DOHH2 (cell line): ENCODE data around the gene MLIP.

Experiments used
- H3F3A ChIP-seq: fragments of 200-600 bp; sonication (generic), shearing (Covaris generic); 2 replicates; pipeline ENCODE4 v1.6.0; 2016; ENCODE audit warnings: antibody characterized with exemption, mild to moderate bottlenecking; ENCODE audit not compliant: control insufficient read depth, insufficient read depth
- H3K27ac ChIP-seq: fragments of 200-600 bp; sonication (generic); 2 replicates; pipeline ENCODE4 v1.5.1; 2014; ENCODE audit warnings: low read depth, mild to moderate bottlenecking, low read length, moderate library complexity
- H3K27me3 ChIP-seq: fragments of 200-600 bp; sonication (generic); 2 replicates; pipeline ENCODE4 v1.6.1; 2014; ENCODE audit warnings: mild to moderate bottlenecking, low read length, mixed read lengths; ENCODE audit not compliant: control insufficient read depth
- H3K36me3 ChIP-seq: fragments of 200-600 bp; sonication (generic); 2 replicates; pipeline ENCODE4 v1.6.1; 2014; ENCODE audit warnings: mild to moderate bottlenecking, low read length, moderate library complexity, mixed read lengths; ENCODE audit not compliant: control insufficient read depth
- H3K4me1 ChIP-seq: fragments of 200-600 bp; sonication (generic); 2 replicates; pipeline ENCODE4 v1.6.1; 2014; ENCODE audit warnings: mild to moderate bottlenecking, low read length, mixed read lengths; ENCODE audit not compliant: control insufficient read depth
- H3K4me2 ChIP-seq: fragments of 200-600 bp; sonication (generic); 2 replicates; pipeline ENCODE4 v1.6.0; 2014; ENCODE audit warnings: mild to moderate bottlenecking, low read length, moderate library complexity
- H3K4me3 ChIP-seq: fragments of 200-600 bp; sonication (generic); 2 replicates; pipeline ENCODE4 v1.5.1; 2014; ENCODE audit warnings: mild to moderate bottlenecking, low read length, mixed read lengths
- H3K79me2 ChIP-seq: fragments of 200-600 bp; sonication (generic); 2 replicates; pipeline ENCODE4 v1.6.1; 2014; ENCODE audit warnings: mild to moderate bottlenecking, low read length, mixed read lengths; ENCODE audit not compliant: control insufficient read depth
- H3K9me2 ChIP-seq: fragments of 200-600 bp; sonication (generic); replicated peaks from 2 replicates; pipeline ENCODE4 v1.6.1; 2014; ENCODE audit warnings: mild to moderate bottlenecking, low read length, mixed read lengths; ENCODE audit not compliant: control insufficient read depth
- H3K9me3 ChIP-seq: fragments of 200-600 bp; sonication (generic); 2 replicates; pipeline ENCODE4 v1.6.1; 2014; ENCODE audit warnings: antibody characterized with exemption, low read length, mixed read lengths; ENCODE audit not compliant: control insufficient read depth, insufficient read depth
- H4K20me1 ChIP-seq: fragments of 200-600 bp; sonication (generic); 2 replicates; pipeline ENCODE4 v1.6.0; 2014; ENCODE audit warnings: low read depth, mild to moderate bottlenecking, antibody characterized with exemption, low read length, moderate library complexity; ENCODE audit not compliant: control insufficient read depth, insufficient read depth
- EZH2phosphoT487 ChIP-seq: fragments of 200-600 bp; sonication (generic); IDR thresholded peaks from 2 replicates; pipeline ENCODE4 v1.6.1; 2017; ENCODE audit warnings: borderline replicate concordance, mild to moderate bottlenecking, antibody characterized with exemption, low read length, moderate library complexity, mixed read lengths
- TF ChIP-seq, protein P1 (sequence below): fragments of 200-600 bp; sonication (generic); IDR thresholded peaks from one replicate; pipeline ENCODE4 v1.5.1; 2014; ENCODE audit warnings: antibody characterized with exemption, mild to moderate bottlenecking, low read depth, low read length; ENCODE audit not compliant: poor library complexity, severe bottlenecking

Gene MLIP

DNA sequence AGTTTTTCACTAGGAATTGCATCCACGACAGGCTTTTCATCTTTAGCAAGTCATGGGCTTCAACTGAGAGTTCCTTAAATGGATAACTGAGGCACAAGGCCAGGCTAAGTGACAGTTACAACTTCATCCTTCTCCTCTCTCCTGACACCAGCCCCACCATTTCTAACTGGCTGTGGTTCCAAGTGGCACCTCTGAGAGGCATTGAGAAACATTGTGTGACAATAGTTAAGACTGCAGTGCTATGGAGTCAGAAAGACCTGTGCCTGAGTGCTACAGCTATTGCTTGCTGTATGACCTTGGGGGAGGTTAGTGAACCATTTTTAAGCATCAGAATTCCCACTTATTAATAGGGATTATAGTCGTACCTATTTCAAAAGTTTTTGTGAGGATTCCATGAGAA lies 26.2 kb upstream of the MLIP start:
- Histone ChIP-seq H3K4me2 (no peak overlapping the region), H3K27me3 (no peaks in the 10 kb centered on the region), H3K9me2 (no peaks in the 10 kb centered on the region), H3K79me2 (no peaks in the 10 kb centered on the region), H3F3A (no peaks in the 10 kb centered on the region), H3K9me3 (no peaks in the 10 kb centered on the region), H3K27ac (no peak overlapping the region), H3K4me3 (no peak overlapping the region), H3K4me1 (no peaks in the 10 kb centered on the region), H4K20me1 (no peaks in the 10 kb centered on the region), H3K36me3 (no peaks in the 10 kb centered on the region)
- TF ChIP-seq, protein P1, sequence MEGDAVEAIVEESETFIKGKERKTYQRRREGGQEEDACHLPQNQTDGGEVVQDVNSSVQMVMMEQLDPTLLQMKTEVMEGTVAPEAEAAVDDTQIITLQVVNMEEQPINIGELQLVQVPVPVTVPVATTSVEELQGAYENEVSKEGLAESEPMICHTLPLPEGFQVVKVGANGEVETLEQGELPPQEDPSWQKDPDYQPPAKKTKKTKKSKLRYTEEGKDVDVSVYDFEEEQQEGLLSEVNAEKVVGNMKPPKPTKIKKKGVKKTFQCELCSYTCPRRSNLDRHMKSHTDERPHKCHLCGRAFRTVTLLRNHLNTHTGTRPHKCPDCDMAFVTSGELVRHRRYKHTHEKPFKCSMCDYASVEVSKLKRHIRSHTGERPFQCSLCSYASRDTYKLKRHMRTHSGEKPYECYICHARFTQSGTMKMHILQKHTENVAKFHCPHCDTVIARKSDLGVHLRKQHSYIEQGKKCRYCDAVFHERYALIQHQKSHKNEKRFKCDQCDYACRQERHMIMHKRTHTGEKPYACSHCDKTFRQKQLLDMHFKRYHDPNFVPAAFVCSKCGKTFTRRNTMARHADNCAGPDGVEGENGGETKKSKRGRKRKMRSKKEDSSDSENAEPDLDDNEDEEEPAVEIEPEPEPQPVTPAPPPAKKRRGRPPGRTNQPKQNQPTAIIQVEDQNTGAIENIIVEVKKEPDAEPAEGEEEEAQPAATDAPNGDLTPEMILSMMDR = no peak
- no peak for TF ChIP-seq EZH2phosphoT487

DNA sequence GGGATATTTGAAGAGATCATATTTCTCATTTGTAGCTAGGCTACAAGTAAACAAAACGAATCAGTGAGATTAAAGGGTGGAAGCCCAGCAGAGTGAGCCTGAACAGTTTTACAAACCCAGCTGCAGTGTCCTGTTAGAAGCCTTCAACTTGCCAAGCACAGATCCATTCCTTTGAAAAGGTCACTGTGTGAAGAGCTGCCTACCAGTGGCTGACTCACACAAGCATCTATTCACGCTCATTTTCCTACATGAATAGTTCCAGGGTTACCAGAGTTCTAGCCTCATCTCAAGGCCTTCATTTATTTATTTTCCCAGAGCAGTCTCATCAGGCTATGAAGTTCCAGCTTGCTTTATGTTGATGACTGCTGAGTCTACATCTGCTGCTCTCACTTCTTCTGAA lies 25.7 kb upstream of the MLIP start:
- no peaks in the 10 kb centered on the region for H3K9me2 ChIP-seq
- no peaks in the 10 kb centered on the region for H3K36me3 ChIP-seq
- H3K4me3 ChIP-seq = no peak overlapping the region

DNA sequence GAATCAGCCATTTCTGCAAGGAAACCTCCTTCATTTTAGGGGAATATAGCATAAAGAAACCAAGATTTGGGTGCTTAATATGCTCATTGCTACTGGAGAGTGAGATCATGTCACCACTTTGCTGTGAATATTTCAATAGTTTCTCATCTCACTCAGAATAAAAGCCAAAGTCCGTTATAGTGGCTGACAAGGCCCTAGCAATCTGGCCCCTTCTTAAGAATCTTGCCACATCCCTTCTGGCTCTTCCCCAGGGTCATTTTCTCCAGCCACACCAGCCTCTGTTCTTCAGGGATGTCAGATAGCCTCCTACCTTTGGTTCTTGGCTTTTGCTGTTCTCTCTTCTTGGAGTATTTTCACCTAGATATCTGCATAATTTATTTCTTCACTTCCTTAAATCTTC lies 24.8 kb upstream of the MLIP start:
- Histone ChIP-seq H3F3A (no peaks in the 10 kb centered on the region), H4K20me1 (no peaks in the 10 kb centered on the region), H3K4me3 (no peak overlapping the region), H3K9me2 (no peaks in the 10 kb centered on the region), H3K79me2 (no peaks in the 10 kb centered on the region), H3K36me3 (no peaks in the 10 kb centered on the region), H3K27me3 (no peaks in the 10 kb centered on the region), H3K4me2 (no peak overlapping the region), H3K9me3 (no peaks in the 10 kb centered on the region), H3K4me1 (no peaks in the 10 kb centered on the region), H3K27ac (no peak overlapping the region)
- TF ChIP-seq, protein P1 = no peak
- TF ChIP-seq EZH2phosphoT487 = no peak

More for the DNA sequence above, 25.7 kb upstream of the MLIP start:
- Histone ChIP-seq H3F3A (no peaks in the 10 kb centered on the region), H3K9me3 (no peaks in the 10 kb centered on the region), H3K4me1 (no peaks in the 10 kb centered on the region), H3K4me2 (no peak overlapping the region), H3K27ac (no peak overlapping the region), H3K27me3 (no peaks in the 10 kb centered on the region), H3K79me2 (no peaks in the 10 kb centered on the region), H4K20me1 (no peaks in the 10 kb centered on the region)
- TF ChIP-seq, protein P1 = no peak
- TF ChIP-seq EZH2phosphoT487 = no peak

DNA sequence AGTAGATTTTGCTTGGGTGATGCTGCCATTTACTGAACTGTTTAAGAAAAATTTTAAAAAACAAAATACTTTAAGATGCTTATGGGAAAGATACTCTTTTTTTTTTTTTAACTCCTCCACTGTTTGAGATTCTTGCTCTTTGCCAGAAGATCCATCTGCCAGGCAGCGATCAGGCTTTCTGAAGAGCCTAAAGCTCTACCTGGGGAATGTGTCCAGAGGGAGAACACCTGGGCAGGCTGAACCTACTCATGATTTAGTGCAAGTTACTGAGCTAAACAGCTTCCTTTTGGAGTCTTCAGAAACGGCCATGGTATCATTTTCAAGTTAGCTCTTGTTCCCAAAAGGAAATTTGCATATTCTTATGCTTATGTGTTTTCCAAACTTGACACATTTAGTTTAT lies 23.5 kb upstream of the MLIP start:
- Histone ChIP-seq H3K4me1 (no peaks in the 10 kb centered on the region), H3K9me2 (no peaks in the 10 kb centered on the region), H3K4me3 (no peak overlapping the region), H3K27me3 (no peaks in the 10 kb centered on the region), H4K20me1 (no peaks in the 10 kb centered on the region), H3K79me2 (no peaks in the 10 kb centered on the region), H3F3A (no peaks in the 10 kb centered on the region), H3K36me3 (no peaks in the 10 kb centered on the region), H3K4me2 (no peak overlapping the region), H3K27ac (no peak overlapping the region), H3K9me3 (no peaks in the 10 kb centered on the region)
- TF ChIP-seq, protein P1 = no peak
- TF ChIP-seq EZH2phosphoT487 = no peak
